Stimulated activated CD4-positive, alpha-beta T cell treated with anti-CD3 and anti-CD28 coated beads, Interleukin-12 subunit alpha, Interleukin-12 subunit beta, amount 100 ng/mL, for 24 hours (primary cell): ENCODE results near the gene CFAP157.
"Not testable (repeated sequence)": the region's sequence is repeated elsewhere in the genome, so short reads cannot be mapped to it uniquely, and the experiment has no call there.

Experiments used
- DNase-seq, 2 experiments: peaks; one replicate each; pipeline ENCODE4 v3.0.0-alpha.2; 2020; ENCODE audit warnings: low read depth in 2 of 2

Gene CFAP157

GRCh38 chr9:127735530-127736185, 28.9 kb downstream of the CFAP157 start:
- no peak for DNase-seq

GRCh38 chr9:127738666-127739065, 31.9 kb downstream of the CFAP157 start:
- DNase-seq: no peak

- no peak for DNase-seq
Observed at GRCh38 chr9:127739614-127740330, 33.0 kb downstream of the CFAP157 start.

- DNase-seq: no peak
Observed at GRCh38 chr9:127741831-127742434, 35.1 kb downstream of the CFAP157 start.

GRCh38 chr9:127742435-127743088, 35.8 kb downstream of the CFAP157 start:
- DNase-seq: no peak

GRCh38 chr9:127744398-127745110, 37.8 kb downstream of the CFAP157 start:
- no peak for DNase-seq

GRCh38 chr9:127746959-127747569, 40.3 kb downstream of the CFAP157 start:
- no peak for DNase-seq

- no peak for DNase-seq
Observed at GRCh38 chr9:127749090-127749787, 42.5 kb downstream of the CFAP157 start.

GRCh38 chr9:127751269-127752054, 44.7 kb downstream of the CFAP157 start:
- DNase-seq: no peak

GRCh38 chr9:127753148-127753547, 46.4 kb downstream of the CFAP157 start:
- no peak for DNase-seq

- no peak for DNase-seq
Observed at GRCh38 chr9:127753622-127754021, 46.8 kb downstream of the CFAP157 start.

GRCh38 chr9:127754099-127755060, 47.6 kb downstream of the CFAP157 start:
- no peak for DNase-seq

- DNase-seq: no peak
Observed at GRCh38 chr9:127755061-127756060, 48.6 kb downstream of the CFAP157 start.

GRCh38 chr9:127756233-127756632, 49.4 kb downstream of the CFAP157 start:
- DNase-seq: no peak

GRCh38 chr9:127756776-127757175, 50.0 kb downstream of the CFAP157 start:
- not testable (repeated sequence) for DNase-seq

- no peak for DNase-seq
Observed at GRCh38 chr9:127758843-127759242, 52.1 kb downstream of the CFAP157 start.

- DNase-seq: no peak
Observed at GRCh38 chr9:127761061-127761460, 54.3 kb downstream of the CFAP157 start.
